Right lobe of liver (tissue), 6 donors: ENCODE measurements around the gene GPBP1L1. TPM values are rescaled to one million over a fixed set of nuclear protein-coding genes. Genes with fewer than 3 reads are reported as not detected.

Source experiments
- ATAC-seq, 4 donors: fragments of 200-7000 bp; cut with Tn5 transposase; one replicate each; pipeline ENCODE4 v1.9.1; 2020; ENCODE audit warnings: mild to moderate bottlenecking in 4 of 4, moderate library complexity in 4 of 4
- DNase-seq, 3 donors: peaks; one replicate each; pipeline ENCODE4 v3.0.0-alpha.2; 2020
- H3K27ac ChIP-seq, 3 donors: fragments of 200-600 bp; one replicate each; pipeline ENCODE4 v1.8.0; 2022
- H3K27me3 ChIP-seq, 2 donors: fragments of 200-600 bp; one replicate each; pipeline ENCODE4 v1.8.0; 2022
- H3K36me3 ChIP-seq, 4 donors: fragments of 200-600 bp; sonication (generic) in 1 of 4; one replicate each; pipeline versions ENCODE4 v1.5.1 to v1.8.0; 2017 to 2022; ENCODE audit warnings: control low read depth in 1 of 4
- H3K4me1 ChIP-seq, 4 donors: fragments of 200-600 bp; sonication (generic) in 1 of 4; one replicate each; pipeline versions ENCODE4 v1.5.1 to v1.8.0; 2017 to 2022; ENCODE audit warnings: control low read depth in 1 of 4
- H3K4me3 ChIP-seq, 3 donors: fragments of 200-600 bp; one replicate each; pipeline ENCODE4 v1.8.0; 2022
- H3K9me3 ChIP-seq, 4 donors: fragments of 200-600 bp; sonication (generic) in 1 of 4; one replicate each; pipeline versions ENCODE4 v1.5.1 to v1.8.0; 2017 to 2022; ENCODE audit warnings: control low read depth in 1 of 4
- POLR2A ChIP-seq: fragments of 450-650 bp; IDR thresholded peaks from one replicate; pipeline ENCODE4 v1.6.1; 2017; ENCODE audit warnings: antibody characterized with exemption, mild to moderate bottlenecking
- whole genome bisulfite sequencing: methylation state at CpG from one replicate; pipeline ENCODE4 v1.1.6; 2018; ENCODE audit warnings: low coverage, low lambda C conversion rate; ENCODE audit not compliant: insufficient coverage; ENCODE audit errors: missing lambda C conversion rate; 5-methylcytosine and 5-hydroxymethylcytosine counted together
- intact Hi-C, 2 donors: fragments of 100-400 bp; cut with DNase I; formaldehyde crosslinking; loops; one replicate each; pipeline versions ENCODE4 v1.11.2 to v1.14.1; 2022
- small RNA-seq, 2 experiments: library from RNA; depleted of rRNA; stranded (forward); fragments of <200 nt; gene quantifications; one replicate each; pipeline ENCODE3, GENCODE V24; 2016
- total RNA-seq, 6 experiments: library from RNA; depleted of rRNA in 2 of 6; stranded (reverse); fragments of >200 nt in 2 of 6; fragmentation: NEBNext Ultra II Directional in 3 of 6; extraction: Animal tissue kit (Norgen Biotek cat#: 25700) in 3 of 6; gene quantifications; one replicate each; pipeline versions ENCODE4 v1.1.0 to v1.2.4, GENCODE V29; 2016 to 2023
- TF ChIP-seq, protein P1 (sequence below), 4 donors: fragments of 200-600 bp in 3 of 4; fragments of 450-650 bp in 1 of 4; IDR thresholded peaks; one replicate each; pipeline versions ENCODE4 v1.5.1 to v1.8.0; 2016 to 2022; ENCODE audit warnings: antibody characterized with exemption in 4 of 4, mild to moderate bottlenecking in 2 of 4
- donor health status: DM: no; HTN: yes; CAD: no.
- donor health status: DM: no; HTN: no; CAD: no.
- donor health status: DM: no; HTN: no; CAD: no.
- donor health status: DM: no; HTN: yes; CAD: no.
- donor health status: DM: no; HTN: yes; CAD: no.

The GPBP1L1 gene
- total RNA-seq, 6 experiments from 2014 or later = 51.2 to 80.0 (median 67.3) TPM

DNA sequence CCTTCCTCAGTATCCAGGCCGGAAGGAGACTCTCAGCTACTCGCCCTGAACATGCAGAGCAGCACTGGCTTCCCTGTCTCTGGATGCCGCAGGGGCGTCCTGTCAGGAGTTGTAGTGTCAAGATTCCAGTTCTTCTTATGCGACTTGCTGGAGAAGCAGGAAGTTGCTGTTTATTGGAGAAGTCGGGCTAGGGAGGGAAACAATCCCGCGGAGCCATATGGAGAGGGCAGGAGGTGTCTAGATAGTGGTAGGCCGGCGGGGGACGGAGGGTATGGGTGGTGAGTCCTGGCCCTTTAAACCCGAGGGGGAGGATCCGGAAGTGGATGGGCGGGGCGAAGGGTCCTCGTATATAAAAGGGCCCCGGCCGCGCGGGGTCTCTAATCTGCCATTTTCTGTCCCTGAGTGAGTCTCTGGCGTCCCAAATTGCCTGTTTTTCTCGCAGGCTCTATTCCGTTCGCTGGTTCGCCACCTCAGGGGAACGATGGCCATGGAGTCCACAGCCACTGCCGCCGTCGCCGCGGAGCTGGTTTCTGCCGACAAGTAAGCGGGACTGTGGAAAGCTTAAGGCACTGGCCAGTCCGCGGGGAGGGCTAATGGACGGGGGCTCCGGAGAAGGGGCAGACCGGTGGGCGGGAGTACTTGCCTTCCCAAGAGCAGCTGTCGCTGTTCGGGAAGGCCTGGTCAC, 102.5 kb downstream of the GPBP1L1 start, which contains the start of gene NASP:
NASP (plus strand) TSS at position 376 of the 685 bp plus-strand sequence; CDS start at position 482, 106 bp downstream.
- Histone ChIP-seq H3K9me3 (no peaks in the 10 kb centered on the region), H3K27me3 (no peaks in the 10 kb centered on the region), H3K27ac (peak within 1 kb of the TSS; percentile 79 to 93 (median 87)), H3K4me1 (peaks cover 0 to 9% (median 3%) of the 10 kb centered on the region in 4 donors), H3K36me3 (no peaks in the 10 kb centered on the region), H3K4me3 (peak within 1 kb of the TSS; percentile 85 to 97 (median 94))
- DNase-seq (peak; percentile 88 to 90 (median 90)), ATAC-seq (peak; percentile 76 to 84 (median 82))
- TF ChIP-seq POLR2A = peak; percentile 71
- TF ChIP-seq, protein P1, sequence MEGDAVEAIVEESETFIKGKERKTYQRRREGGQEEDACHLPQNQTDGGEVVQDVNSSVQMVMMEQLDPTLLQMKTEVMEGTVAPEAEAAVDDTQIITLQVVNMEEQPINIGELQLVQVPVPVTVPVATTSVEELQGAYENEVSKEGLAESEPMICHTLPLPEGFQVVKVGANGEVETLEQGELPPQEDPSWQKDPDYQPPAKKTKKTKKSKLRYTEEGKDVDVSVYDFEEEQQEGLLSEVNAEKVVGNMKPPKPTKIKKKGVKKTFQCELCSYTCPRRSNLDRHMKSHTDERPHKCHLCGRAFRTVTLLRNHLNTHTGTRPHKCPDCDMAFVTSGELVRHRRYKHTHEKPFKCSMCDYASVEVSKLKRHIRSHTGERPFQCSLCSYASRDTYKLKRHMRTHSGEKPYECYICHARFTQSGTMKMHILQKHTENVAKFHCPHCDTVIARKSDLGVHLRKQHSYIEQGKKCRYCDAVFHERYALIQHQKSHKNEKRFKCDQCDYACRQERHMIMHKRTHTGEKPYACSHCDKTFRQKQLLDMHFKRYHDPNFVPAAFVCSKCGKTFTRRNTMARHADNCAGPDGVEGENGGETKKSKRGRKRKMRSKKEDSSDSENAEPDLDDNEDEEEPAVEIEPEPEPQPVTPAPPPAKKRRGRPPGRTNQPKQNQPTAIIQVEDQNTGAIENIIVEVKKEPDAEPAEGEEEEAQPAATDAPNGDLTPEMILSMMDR (IDR thresholded peaks at IDR 0.05) = no peak
- intact Hi-C loops = no loop called here
- WGBS = 0% methylated on average over 26 of the region's 41 CpGs

DNA sequence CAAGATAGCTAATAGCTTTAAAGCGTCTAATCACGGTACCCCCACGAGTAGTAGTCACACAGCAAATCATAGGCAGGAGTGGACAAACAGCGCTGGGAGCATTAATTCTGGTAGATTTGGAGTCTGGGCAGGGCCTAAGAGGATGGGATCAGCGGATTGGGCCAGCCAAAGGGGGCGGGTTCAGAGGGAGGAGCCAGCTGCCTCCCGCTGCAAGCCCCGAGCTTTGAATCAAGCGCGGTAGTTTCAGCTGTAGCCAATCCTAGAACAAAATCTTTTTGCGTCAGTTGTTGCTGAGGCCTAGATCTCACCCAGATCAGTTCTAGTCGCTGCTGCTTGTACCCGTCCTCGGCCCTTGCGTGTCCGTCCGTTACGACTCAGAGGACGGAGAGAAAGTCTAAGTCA, 103.1 kb downstream of the GPBP1L1 start:
- WGBS = 0% methylated on average over 15 of the region's 19 CpGs
- no peaks in the 10 kb centered on the region for H3K36me3 ChIP-seq
- intact Hi-C loops = no loop called here
- peak overlapping the region; percentile 85 to 97 (median 94) for H3K4me3 ChIP-seq
- peak; percentile 82 to 93 (median 88) for ATAC-seq
- H3K27ac ChIP-seq = peak overlapping the region; percentile 79 to 93 (median 87)
- H3K4me1 ChIP-seq = peaks cover 0 to 9% (median 3%) of the 10 kb centered on the region in 4 donors
- DNase-seq = peak; percentile 95 to 97 (median 97)
- no peaks in the 10 kb centered on the region for H3K9me3 ChIP-seq
- no peaks in the 10 kb centered on the region for H3K27me3 ChIP-seq
- TF ChIP-seq, protein P1 (IDR thresholded peaks at IDR 0.05) = no peak
- no peak for TF ChIP-seq POLR2A

Small RNA genes within 50 kb of the gene (small RNA-seq; reads per million reads assigned to genes)
- gene AL355480.1 (0 reads per million in 2 experiments), gene AL355480.2 (0 reads per million in 2 experiments), gene AL355480.3 (0 reads per million in 2 experiments), gene AL355480.4 (0 reads per million in 2 experiments)

Other genes with a start within 250 kb of the GPBP1L1 start
- 1 to 10 TPM; 2.7 to 5.5 (median 4.3) TPM for gene TESK2, start 195.4 kb downstream of the GPBP1L1 start, total RNA-seq
- 1 to 10 TPM in 2 of 6 experiments, under 1 TPM in 4; 0.31 to 1.3 (median 0.67) TPM for gene CCDC163, start 186.5 kb downstream of the GPBP1L1 start, total RNA-seq
- 10 to 100 TPM in 5 of 6 experiments, 1 to 10 TPM in 1; 7.7 to 38.5 (median 17.3) TPM for gene MMACHC, start 186.2 kb downstream of the GPBP1L1 start, total RNA-seq
- 100 to 1,000 TPM; 315 to 672 (median 358) TPM for gene PRDX1, start 164.6 kb downstream of the GPBP1L1 start, total RNA-seq
- 100 to 1,000 TPM; 115 to 308 (median 220) TPM for gene AKR1A1, start 135.7 kb downstream of the GPBP1L1 start, total RNA-seq
- 10 to 100 TPM; 21.8 to 31.9 (median 26.1) TPM for gene NASP, start 102.5 kb downstream of the GPBP1L1 start, total RNA-seq
- 1 to 10 TPM in 5 of 6 experiments, under 1 TPM in 1; 0.81 to 3.1 (median 1.9) TPM for gene CCDC17, start 62.5 kb downstream of the GPBP1L1 start, total RNA-seq
- gene TMEM69, start 1.6 kb upstream of the GPBP1L1 start, total RNA-seq = 10 to 100 TPM in 3 of 6 experiments, 1 to 10 TPM in 3; 7.5 to 17.5 (median 10.0) TPM
- 10 to 100 TPM in 2 of 6 experiments, 1 to 10 TPM in 4; 5.5 to 12.9 (median 8.3) TPM for gene IPP, start 64.1 kb upstream of the GPBP1L1 start, total RNA-seq
- 10 to 100 TPM in 5 of 6 experiments, 1 to 10 TPM in 1; 9.9 to 14.9 (median 12.3) TPM for gene MAST2, start 117.1 kb upstream of the GPBP1L1 start, total RNA-seq